ENCODE results near the gene BORCS6. TPM values are rescaled to one million over a fixed set of nuclear protein-coding genes. Genes with fewer than 3 reads are reported as not detected.

BORCS6 gene
- polyA plus RNA-seq, 1 donor from 2014 or later, result 12.1 TPM

DNA sequence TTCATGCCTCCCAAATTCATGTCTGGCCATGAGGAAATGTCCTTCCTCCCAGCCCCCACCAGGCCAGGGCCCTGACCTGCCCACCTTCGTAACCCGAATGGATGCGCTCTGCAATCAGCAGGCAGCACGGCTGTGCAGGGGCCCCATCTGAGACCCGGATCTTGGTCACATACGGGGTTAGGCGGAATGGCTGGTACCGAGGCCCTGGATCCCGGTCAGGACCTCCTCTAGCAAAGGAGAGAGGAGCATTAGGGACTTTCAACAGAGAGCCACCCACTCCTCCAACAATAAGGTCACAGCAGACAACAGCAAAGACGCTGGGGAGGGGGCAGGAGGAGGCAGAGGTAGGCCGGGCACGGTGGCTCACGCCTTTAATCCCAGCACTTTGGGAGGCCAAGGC, 41.4 kb downstream of the BORCS6 start:
- Histone ChIP-seq H4K20me1 (ENCODE audit: insufficient read depth) (no peaks in the 10 kb centered on the region), H3K9ac (ENCODE audit: low read length) (no peak overlapping the region), H3K4me2 (ENCODE audit: low read length) (no peak overlapping the region), H3F3A (ENCODE audit: insufficient read depth, low read length, poor library complexity, severe bottlenecking) (peaks cover 6% of the 10 kb centered on the region), H3K4me3 (ENCODE audit: low read length) (no peak overlapping the region), H3K36me3 (ENCODE audit: insufficient read depth, low read length) (no peaks in the 10 kb centered on the region), H3K9me3 (ENCODE audit: low read length) (no peaks in the 10 kb centered on the region), H3K79me2 (replicated peaks; ENCODE audit: insufficient read depth, low read length) (no peaks in the 10 kb centered on the region), H3K9me2 (ENCODE audit: insufficient read depth, low read length) (no peaks in the 10 kb centered on the region), H3K27me3 (ENCODE audit: insufficient read depth, low read depth, low read length) (no peaks in the 10 kb centered on the region), H3K27ac (ENCODE audit: low read length) (no peak overlapping the region), H2AFZ (ENCODE audit: low read depth, low read length) (no peak overlapping the region)
- TF ChIP-seq MXI1 (conservative IDR thresholded peaks at IDR 0.05; ENCODE audit: poor library complexity, severe bottlenecking) (no peak), POLR2AphosphoS5 (IDR thresholded peaks at IDR 0.05) (no peak)
- TF ChIP-seq, protein P1, sequence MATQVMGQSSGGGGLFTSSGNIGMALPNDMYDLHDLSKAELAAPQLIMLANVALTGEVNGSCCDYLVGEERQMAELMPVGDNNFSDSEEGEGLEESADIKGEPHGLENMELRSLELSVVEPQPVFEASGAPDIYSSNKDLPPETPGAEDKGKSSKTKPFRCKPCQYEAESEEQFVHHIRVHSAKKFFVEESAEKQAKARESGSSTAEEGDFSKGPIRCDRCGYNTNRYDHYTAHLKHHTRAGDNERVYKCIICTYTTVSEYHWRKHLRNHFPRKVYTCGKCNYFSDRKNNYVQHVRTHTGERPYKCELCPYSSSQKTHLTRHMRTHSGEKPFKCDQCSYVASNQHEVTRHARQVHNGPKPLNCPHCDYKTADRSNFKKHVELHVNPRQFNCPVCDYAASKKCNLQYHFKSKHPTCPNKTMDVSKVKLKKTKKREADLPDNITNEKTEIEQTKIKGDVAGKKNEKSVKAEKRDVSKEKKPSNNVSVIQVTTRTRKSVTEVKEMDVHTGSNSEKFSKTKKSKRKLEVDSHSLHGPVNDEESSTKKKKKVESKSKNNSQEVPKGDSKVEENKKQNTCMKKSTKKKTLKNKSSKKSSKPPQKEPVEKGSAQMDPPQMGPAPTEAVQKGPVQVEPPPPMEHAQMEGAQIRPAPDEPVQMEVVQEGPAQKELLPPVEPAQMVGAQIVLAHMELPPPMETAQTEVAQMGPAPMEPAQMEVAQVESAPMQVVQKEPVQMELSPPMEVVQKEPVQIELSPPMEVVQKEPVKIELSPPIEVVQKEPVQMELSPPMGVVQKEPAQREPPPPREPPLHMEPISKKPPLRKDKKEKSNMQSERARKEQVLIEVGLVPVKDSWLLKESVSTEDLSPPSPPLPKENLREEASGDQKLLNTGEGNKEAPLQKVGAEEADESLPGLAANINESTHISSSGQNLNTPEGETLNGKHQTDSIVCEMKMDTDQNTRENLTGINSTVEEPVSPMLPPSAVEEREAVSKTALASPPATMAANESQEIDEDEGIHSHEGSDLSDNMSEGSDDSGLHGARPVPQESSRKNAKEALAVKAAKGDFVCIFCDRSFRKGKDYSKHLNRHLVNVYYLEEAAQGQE (IDR thresholded peaks at IDR 0.05; ENCODE audit: borderline replicate concordance), result no peak

- Histone ChIP-seq H3K27ac (ENCODE audit: low read length) (no peak overlapping the region), H3K4me2 (ENCODE audit: low read length) (no peak overlapping the region), H4K20me1 (ENCODE audit: insufficient read depth) (no peaks in the 10 kb centered on the region), H3K9me2 (ENCODE audit: insufficient read depth, low read length) (no peaks in the 10 kb centered on the region), H3F3A (ENCODE audit: insufficient read depth, low read length, poor library complexity, severe bottlenecking) (peaks cover 6% of the 10 kb centered on the region), H3K79me2 (replicated peaks; ENCODE audit: insufficient read depth, low read length) (no peaks in the 10 kb centered on the region), H2AFZ (ENCODE audit: low read depth, low read length) (no peak overlapping the region), H3K9ac (ENCODE audit: low read length) (no peak overlapping the region), H3K9me3 (ENCODE audit: low read length) (no peaks in the 10 kb centered on the region), H3K27me3 (ENCODE audit: insufficient read depth, low read depth, low read length) (no peaks in the 10 kb centered on the region), H3K36me3 (ENCODE audit: insufficient read depth, low read length) (no peaks in the 10 kb centered on the region), H3K4me3 (ENCODE audit: low read length) (no peak overlapping the region)
- TF ChIP-seq TAF1 (IDR thresholded peaks at IDR 0.05; ENCODE audit: low read depth), result no peak
Measured at GRCh38 chr17:8147805-8148404, 42.1 kb downstream of the BORCS6 start.

- H3K9me3 ChIP-seq (ENCODE audit: low read length), result no peaks in the 10 kb centered on the region
- no peak overlapping the region for H3K4me3 ChIP-seq (ENCODE audit: low read length)
- H3K27ac ChIP-seq (ENCODE audit: low read length), result no peak overlapping the region
- H3K27me3 ChIP-seq (ENCODE audit: insufficient read depth, low read depth, low read length), result no peaks in the 10 kb centered on the region
- no peaks in the 10 kb centered on the region for H4K20me1 ChIP-seq (ENCODE audit: insufficient read depth)
- no peak overlapping the region for H3K9ac ChIP-seq (ENCODE audit: low read length)
- H3K4me2 ChIP-seq (ENCODE audit: low read length), result no peak overlapping the region
- TF ChIP-seq MXI1 (conservative IDR thresholded peaks at IDR 0.05; ENCODE audit: poor library complexity, severe bottlenecking) (no peak), POLR2AphosphoS5 (IDR thresholded peaks at IDR 0.05) (no peak), RAD21 (conservative IDR thresholded peaks at IDR 0.05) (no peak), SMC3 (conservative IDR thresholded peaks at IDR 0.05; ENCODE audit: poor library complexity) (no peak), EZH2 (IDR thresholded peaks at IDR 0.05; ENCODE audit: borderline replicate concordance, insufficient read depth, low read length, poor library complexity, severe bottlenecking) (no peak), TAF1 (IDR thresholded peaks at IDR 0.05; ENCODE audit: low read depth) (no peak), EP300 (conservative IDR thresholded peaks at IDR 0.05; ENCODE audit: poor library complexity, severe bottlenecking) (no peak)
- TF ChIP-seq, protein P2, sequence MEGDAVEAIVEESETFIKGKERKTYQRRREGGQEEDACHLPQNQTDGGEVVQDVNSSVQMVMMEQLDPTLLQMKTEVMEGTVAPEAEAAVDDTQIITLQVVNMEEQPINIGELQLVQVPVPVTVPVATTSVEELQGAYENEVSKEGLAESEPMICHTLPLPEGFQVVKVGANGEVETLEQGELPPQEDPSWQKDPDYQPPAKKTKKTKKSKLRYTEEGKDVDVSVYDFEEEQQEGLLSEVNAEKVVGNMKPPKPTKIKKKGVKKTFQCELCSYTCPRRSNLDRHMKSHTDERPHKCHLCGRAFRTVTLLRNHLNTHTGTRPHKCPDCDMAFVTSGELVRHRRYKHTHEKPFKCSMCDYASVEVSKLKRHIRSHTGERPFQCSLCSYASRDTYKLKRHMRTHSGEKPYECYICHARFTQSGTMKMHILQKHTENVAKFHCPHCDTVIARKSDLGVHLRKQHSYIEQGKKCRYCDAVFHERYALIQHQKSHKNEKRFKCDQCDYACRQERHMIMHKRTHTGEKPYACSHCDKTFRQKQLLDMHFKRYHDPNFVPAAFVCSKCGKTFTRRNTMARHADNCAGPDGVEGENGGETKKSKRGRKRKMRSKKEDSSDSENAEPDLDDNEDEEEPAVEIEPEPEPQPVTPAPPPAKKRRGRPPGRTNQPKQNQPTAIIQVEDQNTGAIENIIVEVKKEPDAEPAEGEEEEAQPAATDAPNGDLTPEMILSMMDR (IDR thresholded peaks at IDR 0.05; ENCODE audit: poor library complexity, severe bottlenecking), result no peak
- TF ChIP-seq, protein P1 (IDR thresholded peaks at IDR 0.05; ENCODE audit: borderline replicate concordance), result no peak
- H2AFZ ChIP-seq (ENCODE audit: low read depth, low read length), result no peak overlapping the region
- H3K36me3 ChIP-seq (ENCODE audit: insufficient read depth, low read length), result no peaks in the 10 kb centered on the region
- no peaks in the 10 kb centered on the region for H3K9me2 ChIP-seq (ENCODE audit: insufficient read depth, low read length)
- no peaks in the 10 kb centered on the region for H3K79me2 ChIP-seq (replicated peaks; ENCODE audit: insufficient read depth, low read length)
- peaks cover 6% of the 10 kb centered on the region for H3F3A ChIP-seq (ENCODE audit: insufficient read depth, low read length, poor library complexity, severe bottlenecking)
Measured at GRCh38 chr17:8147141-8147804, 42.7 kb downstream of the BORCS6 start.
